ENCODE results near the gene AIRE.

DNA sequence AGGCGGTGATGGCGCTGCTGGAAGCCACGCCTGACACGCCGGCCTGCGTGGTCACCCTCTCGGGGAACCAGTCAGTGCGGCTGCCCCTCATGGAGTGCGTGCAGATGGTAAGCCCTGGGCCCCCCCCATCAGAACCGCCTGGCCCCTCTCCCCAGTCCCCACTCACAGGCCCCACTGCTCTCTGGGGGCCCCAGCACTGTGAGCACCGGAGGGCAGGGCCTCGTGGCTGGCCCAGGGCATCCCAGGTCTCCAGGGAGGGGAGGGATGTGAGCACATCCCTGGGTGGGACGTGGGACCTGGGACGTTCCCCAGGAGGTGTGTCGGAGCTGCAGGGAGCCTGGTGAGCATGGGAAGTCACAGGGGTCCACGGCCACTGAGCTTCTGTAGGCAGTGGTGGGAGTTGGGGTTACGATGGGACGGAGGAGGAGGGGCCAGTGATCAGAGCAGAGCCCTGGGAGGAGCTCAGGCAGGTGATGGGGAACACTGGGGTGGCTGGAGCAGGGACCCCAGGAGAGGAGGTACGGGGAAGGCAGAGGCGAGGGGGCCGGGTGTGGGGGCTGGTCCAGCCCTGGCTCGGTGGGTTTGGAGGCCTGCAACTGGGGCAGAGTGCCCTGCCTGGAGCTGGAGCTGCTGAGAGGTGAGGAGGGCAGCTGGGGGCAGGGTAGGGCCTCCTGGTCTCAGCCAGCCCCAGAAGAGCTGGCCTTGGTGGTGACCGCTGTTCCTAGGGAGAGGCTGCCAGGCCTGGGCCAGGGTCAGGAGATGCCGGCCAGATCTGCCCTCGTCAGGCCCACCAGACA, 33.0 kb downstream of the AIRE start:
- TF ChIP-seq, protein P1, sequence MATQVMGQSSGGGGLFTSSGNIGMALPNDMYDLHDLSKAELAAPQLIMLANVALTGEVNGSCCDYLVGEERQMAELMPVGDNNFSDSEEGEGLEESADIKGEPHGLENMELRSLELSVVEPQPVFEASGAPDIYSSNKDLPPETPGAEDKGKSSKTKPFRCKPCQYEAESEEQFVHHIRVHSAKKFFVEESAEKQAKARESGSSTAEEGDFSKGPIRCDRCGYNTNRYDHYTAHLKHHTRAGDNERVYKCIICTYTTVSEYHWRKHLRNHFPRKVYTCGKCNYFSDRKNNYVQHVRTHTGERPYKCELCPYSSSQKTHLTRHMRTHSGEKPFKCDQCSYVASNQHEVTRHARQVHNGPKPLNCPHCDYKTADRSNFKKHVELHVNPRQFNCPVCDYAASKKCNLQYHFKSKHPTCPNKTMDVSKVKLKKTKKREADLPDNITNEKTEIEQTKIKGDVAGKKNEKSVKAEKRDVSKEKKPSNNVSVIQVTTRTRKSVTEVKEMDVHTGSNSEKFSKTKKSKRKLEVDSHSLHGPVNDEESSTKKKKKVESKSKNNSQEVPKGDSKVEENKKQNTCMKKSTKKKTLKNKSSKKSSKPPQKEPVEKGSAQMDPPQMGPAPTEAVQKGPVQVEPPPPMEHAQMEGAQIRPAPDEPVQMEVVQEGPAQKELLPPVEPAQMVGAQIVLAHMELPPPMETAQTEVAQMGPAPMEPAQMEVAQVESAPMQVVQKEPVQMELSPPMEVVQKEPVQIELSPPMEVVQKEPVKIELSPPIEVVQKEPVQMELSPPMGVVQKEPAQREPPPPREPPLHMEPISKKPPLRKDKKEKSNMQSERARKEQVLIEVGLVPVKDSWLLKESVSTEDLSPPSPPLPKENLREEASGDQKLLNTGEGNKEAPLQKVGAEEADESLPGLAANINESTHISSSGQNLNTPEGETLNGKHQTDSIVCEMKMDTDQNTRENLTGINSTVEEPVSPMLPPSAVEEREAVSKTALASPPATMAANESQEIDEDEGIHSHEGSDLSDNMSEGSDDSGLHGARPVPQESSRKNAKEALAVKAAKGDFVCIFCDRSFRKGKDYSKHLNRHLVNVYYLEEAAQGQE (IDR thresholded peaks at IDR 0.05; ENCODE audit: low read depth): no peak
- no peak for TF ChIP-seq EP300 (IDR thresholded peaks at IDR 0.05; ENCODE audit: borderline replicate concordance)
